ENCODE measurements around the gene ANKRD29. TPM values are rescaled to one million over a fixed set of nuclear protein-coding genes. Genes with fewer than 3 reads are reported as not detected.
A peak's percentile ranks its signal among the peaks of the same experiment; 100 is the strongest.

Gene ANKRD29
- total RNA-seq, 6 donors from 2014 or later, result 50.4 to 150 (median 85.8) TPM

DNA sequence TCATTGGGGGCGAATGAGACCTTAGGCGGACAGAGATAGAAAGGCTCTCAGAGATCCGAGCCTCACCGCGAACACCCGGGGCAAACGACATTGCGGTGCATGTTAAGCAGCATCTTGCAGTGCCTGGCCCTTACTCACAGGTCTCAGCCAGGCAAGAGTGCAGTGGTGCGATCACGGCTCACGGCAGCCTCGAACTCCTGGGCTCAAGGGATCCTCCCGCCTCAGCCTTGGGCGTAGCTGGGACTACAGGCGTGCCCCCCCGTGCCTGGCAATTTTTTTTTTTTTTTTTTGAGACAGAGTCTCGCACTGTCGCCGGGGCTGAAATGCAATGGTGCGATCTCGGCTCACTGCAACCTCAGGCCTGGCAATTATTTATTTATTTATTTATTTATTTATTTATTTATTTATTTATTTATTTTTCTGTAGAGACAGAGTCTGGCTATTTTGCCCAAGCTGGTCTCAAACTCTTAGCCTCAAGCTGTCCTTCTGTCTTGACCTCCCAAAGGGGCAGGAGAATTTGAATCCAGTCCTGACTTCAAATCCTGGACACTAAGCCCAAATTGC, 27.9 kb upstream of the ANKRD29 start:
- no peak for ATAC-seq (ENCODE audit: low FRiP score in 2 of 2)
- DNase-seq, result peak in 1 of 2 donors; percentile 43
- Histone ChIP-seq H3K27me3 (peaks cover 0 to 15% (median 5%) of the 10 kb centered on the region in 4 donors), H3K36me3 (no peaks in the 10 kb centered on the region), H3K27ac (peak overlapping the region in 1 of 4 donors; percentile 80), H3K4me3 (peak overlapping the region in 3 of 4 donors; percentile 60 to 65 (median 64)), H3K4me1 (peaks cover 14 to 19% (median 18%) of the 10 kb centered on the region in 4 donors), H3K9me3 (no peaks in the 10 kb centered on the region)
- TF ChIP-seq EP300 (IDR thresholded peaks at IDR 0.05) (no peak), POLR2AphosphoS5 (IDR thresholded peaks at IDR 0.05) (no peak), POLR2A (IDR thresholded peaks at IDR 0.05) (no peak)
- TF ChIP-seq, protein P1, sequence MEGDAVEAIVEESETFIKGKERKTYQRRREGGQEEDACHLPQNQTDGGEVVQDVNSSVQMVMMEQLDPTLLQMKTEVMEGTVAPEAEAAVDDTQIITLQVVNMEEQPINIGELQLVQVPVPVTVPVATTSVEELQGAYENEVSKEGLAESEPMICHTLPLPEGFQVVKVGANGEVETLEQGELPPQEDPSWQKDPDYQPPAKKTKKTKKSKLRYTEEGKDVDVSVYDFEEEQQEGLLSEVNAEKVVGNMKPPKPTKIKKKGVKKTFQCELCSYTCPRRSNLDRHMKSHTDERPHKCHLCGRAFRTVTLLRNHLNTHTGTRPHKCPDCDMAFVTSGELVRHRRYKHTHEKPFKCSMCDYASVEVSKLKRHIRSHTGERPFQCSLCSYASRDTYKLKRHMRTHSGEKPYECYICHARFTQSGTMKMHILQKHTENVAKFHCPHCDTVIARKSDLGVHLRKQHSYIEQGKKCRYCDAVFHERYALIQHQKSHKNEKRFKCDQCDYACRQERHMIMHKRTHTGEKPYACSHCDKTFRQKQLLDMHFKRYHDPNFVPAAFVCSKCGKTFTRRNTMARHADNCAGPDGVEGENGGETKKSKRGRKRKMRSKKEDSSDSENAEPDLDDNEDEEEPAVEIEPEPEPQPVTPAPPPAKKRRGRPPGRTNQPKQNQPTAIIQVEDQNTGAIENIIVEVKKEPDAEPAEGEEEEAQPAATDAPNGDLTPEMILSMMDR (IDR thresholded peaks at IDR 0.05), result no peak
- WGBS, 2 donors, result 55 to 59% methylated on average over 17 to 21 of the region's 21 CpGs

DNA sequence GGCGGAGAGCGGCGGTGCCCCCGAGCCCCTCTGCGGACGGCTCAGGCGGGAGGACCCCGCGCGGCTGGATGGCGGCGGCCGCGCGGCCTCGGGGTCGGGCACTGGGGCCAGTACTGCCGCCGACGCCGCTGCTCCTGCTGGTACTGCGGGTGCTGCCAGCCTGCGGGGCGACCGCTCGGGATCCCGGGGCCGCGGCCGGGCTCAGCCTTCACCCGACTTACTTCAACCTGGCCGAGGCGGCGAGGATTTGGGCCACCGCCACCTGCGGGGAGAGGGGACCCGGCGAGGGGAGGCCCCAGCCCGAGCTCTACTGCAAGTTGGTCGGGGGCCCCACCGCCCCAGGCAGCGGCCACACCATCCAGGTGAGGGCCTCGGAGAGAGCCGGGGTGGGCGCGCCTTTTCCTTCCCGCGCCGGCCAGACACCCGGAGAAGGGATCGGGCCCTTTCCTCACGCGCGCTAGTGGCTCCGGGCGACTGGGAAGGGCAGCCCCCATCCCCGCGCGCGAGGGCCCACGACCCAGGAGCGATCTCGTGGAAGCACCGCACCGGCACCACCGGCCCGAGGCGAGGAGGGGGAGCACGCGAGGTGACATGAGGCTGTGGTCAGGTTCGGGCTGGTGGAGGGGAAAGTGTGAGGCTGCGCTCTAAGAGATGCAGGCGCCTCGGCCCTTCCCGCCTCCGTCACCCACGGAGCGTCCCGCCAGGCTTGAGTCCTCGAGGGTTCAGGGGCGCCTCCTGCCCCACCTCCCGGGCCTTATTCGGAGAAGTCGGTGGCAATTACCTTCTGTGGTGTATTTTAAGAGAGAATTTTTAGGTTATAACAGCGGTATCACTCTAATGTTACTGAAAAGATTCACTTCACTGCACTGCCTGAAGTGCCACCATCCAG, 27.1 kb upstream of the ANKRD29 start:
- 6 to 7% methylated on average over 6 to 28 of the region's 85 CpGs for WGBS, 2 donors
- Histone ChIP-seq H3K36me3 (no peaks in the 10 kb centered on the region), H3K9me3 (no peaks in the 10 kb centered on the region), H3K27ac (peak overlapping the region; percentile 35 to 80 (median 65)), H3K4me1 (peaks cover 14 to 19% (median 19%) of the 10 kb centered on the region in 4 donors), H3K4me3 (peak overlapping the region; percentile 38 to 65 (median 62)), H3K27me3 (peaks cover 0 to 15% (median 5%) of the 10 kb centered on the region in 4 donors)
- peak; percentile 45 to 56 for ATAC-seq (ENCODE audit: low FRiP score in 2 of 2)
- DNase-seq, result peak; percentile 33 to 90
- no peak for TF ChIP-seq POLR2AphosphoS5 (IDR thresholded peaks at IDR 0.05)
- TF ChIP-seq, protein P1 (IDR thresholded peaks at IDR 0.05), result peak in 1 of 6 experiments; percentile 0
- TF ChIP-seq EP300 (IDR thresholded peaks at IDR 0.05), result no peak
- TF ChIP-seq POLR2A (IDR thresholded peaks at IDR 0.05), result peak in 1 of 4 donors; percentile 2

DNA sequence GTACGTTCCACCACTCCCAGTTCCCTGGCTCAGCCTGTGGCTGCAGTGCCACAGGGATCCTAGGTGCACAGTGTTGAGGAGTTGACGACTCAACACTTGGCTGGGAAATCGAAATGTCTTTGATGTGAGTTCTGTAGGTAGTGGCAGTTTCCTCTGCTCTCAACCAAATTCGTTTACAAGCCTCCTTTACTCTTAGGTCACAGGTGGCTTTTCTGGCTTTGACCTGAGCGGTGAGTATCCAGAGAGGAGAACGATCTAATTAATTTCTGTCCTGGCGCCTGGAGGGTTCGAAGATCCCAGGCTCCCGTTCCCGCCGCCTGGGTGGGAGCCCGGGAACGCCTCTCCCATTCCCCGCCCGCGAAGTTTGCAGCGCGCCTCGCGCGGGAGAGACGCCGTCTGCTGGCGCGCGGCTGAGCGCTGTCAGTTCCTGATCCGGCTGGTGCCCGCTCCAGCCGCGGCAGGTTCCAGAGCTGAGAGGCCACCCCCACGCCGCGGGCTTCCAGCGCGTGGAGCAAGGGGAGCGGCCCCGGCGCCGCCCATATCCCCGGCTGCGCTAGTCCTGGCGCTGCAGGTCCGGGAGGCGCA, 26.4 kb upstream of the ANKRD29 start, which contains the start of gene LAMA3:
Gene LAMA3 (plus strand): TSS at position 423 of the 585 bp plus-strand sequence. CDS start 231 bp downstream, outside the sequence.
- H3K27ac ChIP-seq, result peak within 1 kb of the TSS; percentile 35 to 80 (median 65)
- H3K4me1 ChIP-seq, result peaks cover 14 to 25% (median 19%) of the 10 kb centered on the region in 4 donors
- ATAC-seq (ENCODE audit: low FRiP score in 2 of 2) (peak; percentile 90 to 91), DNase-seq (peak; percentile 64 to 93)
- peaks cover 0 to 15% (median 5%) of the 10 kb centered on the region in 4 donors for H3K27me3 ChIP-seq
- no peaks in the 10 kb centered on the region for H3K9me3 ChIP-seq
- peak within 1 kb of the TSS; percentile 38 to 65 (median 62) for H3K4me3 ChIP-seq
- WGBS, 2 donors, result 1% methylated on average over 5 to 22 of the region's 45 CpGs
- TF ChIP-seq POLR2AphosphoS5 (IDR thresholded peaks at IDR 0.05) (no peak), POLR2A (IDR thresholded peaks at IDR 0.05) (peak in 3 of 4 donors; percentile 28 to 67 (median 44)), EP300 (IDR thresholded peaks at IDR 0.05) (no peak)
- TF ChIP-seq, protein P1 (IDR thresholded peaks at IDR 0.05), result peak in 3 of 6 experiments; percentile 21 to 32 (median 30)
- no peaks in the 10 kb centered on the region for H3K36me3 ChIP-seq

DNA sequence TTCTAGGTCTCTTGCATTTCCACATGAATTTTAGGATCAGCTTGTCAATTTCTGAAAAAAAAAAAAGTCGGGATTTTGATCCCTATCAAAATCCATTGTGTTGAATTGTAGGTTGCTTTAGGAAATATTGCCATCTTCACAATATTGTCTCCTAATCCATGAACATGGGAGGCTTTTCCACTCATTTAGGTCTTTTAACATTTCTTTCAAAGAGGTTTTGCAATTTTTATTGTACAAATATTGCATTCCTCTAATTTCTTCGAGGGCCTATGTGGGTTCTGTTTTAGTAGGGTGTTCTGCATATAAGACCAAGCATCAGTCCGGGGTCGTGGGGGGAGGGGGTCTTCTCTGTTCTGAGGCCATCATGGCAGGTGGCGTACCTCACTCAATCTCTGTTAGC, 25.8 kb upstream of the ANKRD29 start:
- no peak for DNase-seq
- Histone ChIP-seq H3K27me3 (peaks cover 0 to 15% (median 5%) of the 10 kb centered on the region in 4 donors), H3K4me3 (peak overlapping the region in 3 of 4 donors; percentile 60 to 65 (median 64)), H3K27ac (peak overlapping the region in 2 of 4 donors; percentile 60 to 80), H3K4me1 (peaks cover 14 to 25% (median 19%) of the 10 kb centered on the region in 4 donors), H3K9me3 (no peaks in the 10 kb centered on the region), H3K36me3 (no peaks in the 10 kb centered on the region)
- WGBS, 2 donors, result 50% methylated on average over 5 of the region's 5 CpGs
- no peak for ATAC-seq (ENCODE audit: low FRiP score in 2 of 2)
- no peak for TF ChIP-seq EP300 (IDR thresholded peaks at IDR 0.05)
- TF ChIP-seq POLR2A (IDR thresholded peaks at IDR 0.05), result no peak
- TF ChIP-seq, protein P1 (IDR thresholded peaks at IDR 0.05), result no peak
- no peak for TF ChIP-seq POLR2AphosphoS5 (IDR thresholded peaks at IDR 0.05)
